Activated CD4-positive, alpha-beta T cell treated with anti-CD3 and anti-CD28 coated beads, Interleukin-2, amount 10 ng/mL, durations not matched to agents 24 days and 14 days (primary cell): ENCODE results near the gene TMEM63A. TPM values are rescaled to one million over a fixed set of nuclear protein-coding genes. Genes with fewer than 3 reads are reported as not detected.

Experiments used
- DNase-seq: peaks from one replicate; pipeline ENCODE4 v3.0.0; 2022
- H3K27ac Mint-ChIP-seq: one replicate; pipeline ENCODE4 v1.8.0; 2022; ENCODE audit warnings: mild to moderate bottlenecking, mixed read lengths
- H3K27me3 Mint-ChIP-seq: one replicate; pipeline ENCODE4 v1.8.0; 2022; ENCODE audit warnings: mixed read lengths
- H3K36me3 Mint-ChIP-seq: one replicate; pipeline ENCODE4 v1.8.0; 2022; ENCODE audit warnings: low read depth, mild to moderate bottlenecking, mixed read lengths
- H3K4me1 Mint-ChIP-seq: one replicate; pipeline ENCODE4 v1.8.0; 2021; ENCODE audit warnings: mixed read lengths
- H3K4me3 Mint-ChIP-seq: one replicate; pipeline ENCODE4 v1.8.0; 2022; ENCODE audit warnings: mild to moderate bottlenecking, moderate library complexity, mixed read lengths
- H3K9me3 Mint-ChIP-seq: one replicate; pipeline ENCODE4 v1.8.0; 2021; ENCODE audit warnings: mixed read lengths
- intact Hi-C: fragments of 100-400 bp; cut with micrococcal nuclease; formaldehyde crosslinking; loops from one replicate; pipeline ENCODE4 v1.15.1; 2023
- total RNA-seq: library from RNA; stranded (reverse); gene quantifications from 2 replicates; pipeline ENCODE4 v1.2.3, GENCODE V29; 2022

TMEM63A gene
- total RNA-seq, 1 donor from 2014 or later = 28.5 TPM

- H3K27me3 Mint-ChIP-seq = no peaks in the 10 kb centered on the region
- peaks cover 42% of the 10 kb centered on the region for H3K36me3 Mint-ChIP-seq
- intact Hi-C loops = loop anchor here (10.0 kb wide), 1 partner anchor 263 kb away; the partner anchor contains the start of gene ENAH
- H3K4me3 Mint-ChIP-seq = no peak overlapping the region
- no peak for DNase-seq
- H3K9me3 Mint-ChIP-seq = no peaks in the 10 kb centered on the region
- H3K27ac Mint-ChIP-seq = no peak overlapping the region
- H3K4me1 Mint-ChIP-seq = peaks cover 23% of the 10 kb centered on the region
These were observed 35.4 kb upstream of the TMEM63A start for GRCh38 chr1:225917536-225917935.

- H3K27ac Mint-ChIP-seq = no peak overlapping the region
- H3K36me3 Mint-ChIP-seq = peaks cover 40% of the 10 kb centered on the region
- no peak for DNase-seq
- intact Hi-C loops = loop anchor here (10.0 kb wide), 1 partner anchor 262 kb away; the partner anchor contains the start of gene ENAH
- peaks cover 21% of the 10 kb centered on the region for H3K4me1 Mint-ChIP-seq
- H3K9me3 Mint-ChIP-seq = no peaks in the 10 kb centered on the region
- no peak overlapping the region for H3K4me3 Mint-ChIP-seq
- H3K27me3 Mint-ChIP-seq = no peaks in the 10 kb centered on the region
These were observed 34.9 kb upstream of the TMEM63A start for GRCh38 chr1:225917101-225917500.

DNA sequence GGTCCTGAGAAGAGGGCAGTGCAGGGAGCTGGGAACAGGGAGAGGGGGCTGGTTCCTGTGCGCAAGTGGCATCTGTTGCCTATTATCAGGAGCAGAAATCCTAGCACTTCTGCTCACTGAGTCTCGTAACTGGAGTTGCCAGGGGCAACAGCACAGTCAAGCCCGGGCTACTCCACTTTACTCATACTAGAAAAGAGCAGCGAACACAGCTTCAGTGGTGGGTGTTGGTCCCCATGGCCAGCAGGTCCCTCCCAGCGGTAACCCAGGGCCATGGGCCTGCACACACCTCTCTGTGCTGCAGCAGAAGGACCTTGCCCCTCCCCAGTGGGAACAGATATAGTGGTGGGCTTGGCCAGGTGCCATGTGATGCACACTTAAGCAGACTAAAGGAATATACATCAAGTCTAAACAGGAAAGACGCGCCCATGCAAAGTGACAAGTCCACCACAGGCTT lies 33.4 kb upstream of the TMEM63A start:
- intact Hi-C loops = loop anchor here (10.0 kb wide), 1 partner anchor 261 kb away; the partner anchor contains the start of gene ENAH
- no peak overlapping the region for H3K4me3 Mint-ChIP-seq
- H3K27ac Mint-ChIP-seq = no peak overlapping the region
- peaks cover 3% of the 10 kb centered on the region for H3K27me3 Mint-ChIP-seq
- H3K9me3 Mint-ChIP-seq = no peaks in the 10 kb centered on the region
- DNase-seq = no peak
- peaks cover 17% of the 10 kb centered on the region for H3K4me1 Mint-ChIP-seq
- peaks cover 30% of the 10 kb centered on the region for H3K36me3 Mint-ChIP-seq

DNA sequence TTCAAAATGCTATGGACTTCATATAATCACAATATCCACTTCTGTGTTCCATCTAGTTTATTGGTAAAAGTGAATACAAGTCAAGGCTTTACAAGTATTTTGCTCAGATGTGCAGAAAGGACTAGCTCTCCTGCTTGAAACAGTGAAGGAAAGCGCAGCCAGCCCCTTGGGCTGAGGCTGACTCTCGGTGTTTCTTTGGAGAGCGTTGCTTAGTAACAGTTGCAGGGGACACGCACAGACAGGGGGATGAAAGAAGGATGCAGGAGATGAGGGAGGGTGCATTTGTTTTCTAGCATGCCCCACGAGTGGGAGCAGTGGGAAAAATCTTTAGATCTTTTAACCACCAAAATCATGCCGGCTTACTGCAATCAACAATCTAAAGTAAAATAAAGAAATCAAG lies 32.8 kb upstream of the TMEM63A start:
- Mint-ChIP-seq H3K27me3 (peaks cover 3% of the 10 kb centered on the region), H3K4me1 (peaks cover 14% of the 10 kb centered on the region), H3K9me3 (no peaks in the 10 kb centered on the region), H3K27ac (no peak overlapping the region), H3K4me3 (no peak overlapping the region), H3K36me3 (peaks cover 25% of the 10 kb centered on the region)
- intact Hi-C loops = loop anchor here (5.0 to 10.0 kb wide), 2 partner anchors 260 to 363 kb away; partner anchors contain the start of gene ENAH
- no peak for DNase-seq

DNA sequence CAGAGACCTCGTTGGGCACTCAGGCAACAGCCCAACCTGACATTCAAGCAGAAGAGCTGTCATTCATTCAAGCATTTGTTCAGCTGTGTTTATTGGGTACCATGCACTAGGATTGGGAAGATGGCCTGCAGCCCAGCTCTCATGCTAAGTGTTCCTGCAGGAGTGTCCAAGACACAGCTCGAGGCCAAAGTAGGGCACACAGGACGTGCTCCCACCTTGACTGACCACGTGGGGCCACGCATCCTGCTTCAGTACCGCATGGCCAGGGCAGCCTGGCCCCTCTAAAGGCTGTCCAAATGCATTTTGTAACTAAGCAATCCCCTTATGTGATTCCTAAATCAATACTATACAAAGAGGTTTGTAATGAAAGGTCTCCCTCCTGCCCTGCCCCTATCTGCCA lies 32.2 kb upstream of the TMEM63A start:
- H3K4me3 Mint-ChIP-seq = no peak overlapping the region
- peaks cover 14% of the 10 kb centered on the region for H3K4me1 Mint-ChIP-seq
- H3K27me3 Mint-ChIP-seq = peaks cover 6% of the 10 kb centered on the region
- H3K9me3 Mint-ChIP-seq = no peaks in the 10 kb centered on the region
- intact Hi-C loops = loop anchor here (5.0 to 10.0 kb wide), 2 partner anchors 260 to 362 kb away; partner anchors contain the start of gene ENAH
- H3K36me3 Mint-ChIP-seq = peaks cover 21% of the 10 kb centered on the region
- no peak overlapping the region for H3K27ac Mint-ChIP-seq
- no peak for DNase-seq

DNA sequence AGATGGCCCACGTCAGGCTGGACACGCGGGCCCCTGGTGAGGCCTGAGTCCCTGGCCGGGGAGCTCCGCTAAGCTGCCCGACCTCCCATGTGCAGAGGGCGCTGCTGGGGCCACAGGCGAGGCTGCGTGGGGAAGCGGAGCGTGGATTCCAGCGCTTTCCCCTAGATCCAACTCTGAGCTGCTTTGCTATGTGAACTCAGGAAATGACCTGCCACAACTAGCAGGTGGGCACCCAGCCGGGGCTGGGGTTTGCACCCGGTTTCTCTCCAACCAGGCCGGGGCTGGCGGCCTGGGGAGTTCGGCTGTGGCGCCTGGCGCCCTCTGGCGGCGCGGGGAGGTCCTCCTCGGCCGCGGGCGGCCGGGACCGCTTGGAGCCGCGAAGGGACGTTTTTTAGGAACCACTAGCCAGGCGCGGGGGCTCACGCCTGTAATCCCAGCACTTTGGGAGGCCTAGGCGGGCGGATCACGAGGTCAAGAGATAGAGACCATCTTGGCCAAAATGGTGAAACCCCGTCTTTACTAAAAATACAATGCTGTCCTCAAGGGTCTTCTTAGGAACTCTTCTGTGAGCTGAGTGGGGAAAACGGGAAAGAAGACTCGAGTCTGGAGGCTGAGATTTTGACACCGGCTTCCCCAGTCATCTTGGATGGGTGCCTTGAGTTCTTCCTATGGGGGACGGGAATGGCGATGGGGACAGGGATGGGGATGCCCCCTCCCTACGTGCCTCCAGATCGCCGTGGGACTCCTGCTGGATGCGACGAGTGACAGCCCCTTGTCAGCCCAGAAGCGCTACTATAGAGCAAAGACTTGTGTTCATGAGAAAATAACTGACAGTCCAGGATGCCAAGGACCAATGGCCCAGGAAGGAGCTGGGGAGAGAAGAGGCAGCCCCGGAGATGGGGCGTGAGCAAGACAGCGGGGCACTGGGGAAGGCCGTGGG lies 29.3 kb upstream of the TMEM63A start:
- no peaks in the 10 kb centered on the region for H3K9me3 Mint-ChIP-seq
- DNase-seq = peak; percentile 93
- H3K27ac Mint-ChIP-seq = no peak overlapping the region
- H3K27me3 Mint-ChIP-seq = peaks cover 8% of the 10 kb centered on the region
- intact Hi-C loops = loop anchor here (1.0 to 10.0 kb wide), 4 partner anchors 133 to 436 kb away; partner anchors contain the start of gene ENAH
- peaks cover 11% of the 10 kb centered on the region for H3K4me1 Mint-ChIP-seq
- peaks cover 2% of the 10 kb centered on the region for H3K36me3 Mint-ChIP-seq
- no peak overlapping the region for H3K4me3 Mint-ChIP-seq

GRCh38 chr1:225909477-225909876 lies 27.3 kb upstream of the TMEM63A start:
- no peak overlapping the region for H3K4me3 Mint-ChIP-seq
- peaks cover 11% of the 10 kb centered on the region for H3K4me1 Mint-ChIP-seq
- peaks cover 14% of the 10 kb centered on the region for H3K27me3 Mint-ChIP-seq
- H3K9me3 Mint-ChIP-seq = no peaks in the 10 kb centered on the region
- no peak overlapping the region for H3K27ac Mint-ChIP-seq
- no peak for DNase-seq
- intact Hi-C loops = no loop called here
- H3K36me3 Mint-ChIP-seq = no peaks in the 10 kb centered on the region

DNA sequence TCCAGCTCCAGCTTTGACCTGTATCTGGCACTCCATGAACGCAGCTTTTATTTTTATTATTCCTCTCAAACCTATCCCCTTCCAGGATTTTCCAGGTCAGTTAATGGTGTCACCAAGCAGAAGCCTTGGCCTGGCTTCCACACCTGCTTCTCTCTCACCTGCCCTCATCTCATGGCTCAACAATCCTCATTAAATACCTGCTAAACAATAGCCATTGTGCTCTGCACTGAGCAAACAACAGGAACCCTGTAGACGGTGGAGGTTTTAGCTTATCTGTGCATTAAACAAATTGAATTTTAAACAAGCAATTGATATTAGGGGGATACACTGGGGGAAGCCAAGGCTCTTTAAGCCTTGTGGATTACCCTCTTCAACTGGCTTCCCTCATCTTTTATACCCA lies 26.6 kb upstream of the TMEM63A start:
- intact Hi-C loops = no loop called here
- peaks cover 18% of the 10 kb centered on the region for H3K27me3 Mint-ChIP-seq
- no peak for DNase-seq
- peaks cover under 1% of the 10 kb centered on the region for H3K9me3 Mint-ChIP-seq
- no peak overlapping the region for H3K27ac Mint-ChIP-seq
- H3K4me3 Mint-ChIP-seq = no peak overlapping the region
- H3K4me1 Mint-ChIP-seq = peaks cover 11% of the 10 kb centered on the region
- no peaks in the 10 kb centered on the region for H3K36me3 Mint-ChIP-seq

DNA sequence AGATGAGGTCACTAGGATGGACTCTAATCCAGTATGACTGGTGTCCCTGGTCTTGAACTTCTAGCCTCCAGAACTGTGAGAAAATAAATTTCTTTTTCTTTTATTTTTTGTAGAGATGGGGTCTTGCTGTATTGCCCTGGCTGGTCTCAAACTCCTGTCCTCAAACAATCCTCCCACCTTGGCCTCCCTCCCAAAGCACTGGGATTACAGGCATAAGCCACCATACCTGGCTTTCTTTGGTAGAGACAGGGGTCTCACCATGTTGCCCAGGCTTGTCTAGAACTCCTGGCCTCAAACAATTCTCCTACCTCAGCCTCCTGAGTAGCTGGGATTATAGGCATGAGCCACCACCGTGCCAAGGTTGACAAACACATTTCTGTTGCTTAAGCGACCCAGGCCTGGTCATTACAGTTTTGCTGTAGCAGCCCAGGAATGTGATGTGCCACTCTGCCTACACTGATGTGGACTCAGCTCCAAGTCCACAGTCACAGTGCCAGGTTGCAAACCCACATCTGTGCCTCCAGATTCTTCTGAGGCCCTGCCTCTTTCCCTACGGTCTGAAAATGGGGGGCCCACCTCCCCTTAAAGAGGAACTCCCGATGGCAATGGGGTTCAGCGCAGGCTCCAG lies 25.9 kb upstream of the TMEM63A start:
- no peaks in the 10 kb centered on the region for H3K36me3 Mint-ChIP-seq
- peaks cover 21% of the 10 kb centered on the region for H3K27me3 Mint-ChIP-seq
- peaks cover 3% of the 10 kb centered on the region for H3K9me3 Mint-ChIP-seq
- H3K4me3 Mint-ChIP-seq = no peak overlapping the region
- DNase-seq = no peak
- intact Hi-C loops = no loop called here
- no peak overlapping the region for H3K27ac Mint-ChIP-seq
- H3K4me1 Mint-ChIP-seq = peaks cover 14% of the 10 kb centered on the region

GRCh38 chr1:225907341-225907740 lies 25.2 kb upstream of the TMEM63A start:
- Mint-ChIP-seq H3K4me3 (no peak overlapping the region), H3K36me3 (no peaks in the 10 kb centered on the region), H3K9me3 (peaks cover 3% of the 10 kb centered on the region), H3K4me1 (peaks cover 14% of the 10 kb centered on the region), H3K27me3 (peaks cover 21% of the 10 kb centered on the region), H3K27ac (no peak overlapping the region)
- intact Hi-C loops = no loop called here
- DNase-seq = no peak

DNA sequence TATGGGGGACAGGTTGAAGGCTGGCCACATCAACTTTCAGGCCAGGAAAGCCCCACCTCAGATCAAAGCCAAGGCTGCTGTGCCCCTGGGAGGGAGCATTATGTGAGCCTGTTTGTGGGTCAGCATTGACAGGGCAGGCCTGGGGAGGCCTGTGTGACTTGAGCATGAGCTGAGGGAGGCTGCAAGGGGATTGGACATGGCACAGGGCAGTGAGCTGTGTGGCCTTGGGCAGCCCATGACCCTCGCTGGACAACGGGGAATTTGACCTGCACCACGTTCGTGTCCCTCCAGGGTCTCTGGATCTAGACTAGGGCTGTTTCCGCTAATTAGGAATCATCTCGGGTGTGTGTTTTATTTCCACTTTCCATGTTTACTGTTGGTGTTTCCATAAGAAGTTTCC lies 24.3 kb upstream of the TMEM63A start:
- DNase-seq = no peak
- H3K9me3 Mint-ChIP-seq = peaks cover 3% of the 10 kb centered on the region
- peaks cover 11% of the 10 kb centered on the region for H3K4me1 Mint-ChIP-seq
- peaks cover 18% of the 10 kb centered on the region for H3K27me3 Mint-ChIP-seq
- H3K36me3 Mint-ChIP-seq = no peaks in the 10 kb centered on the region
- no peak overlapping the region for H3K4me3 Mint-ChIP-seq
- intact Hi-C loops = no loop called here
- no peak overlapping the region for H3K27ac Mint-ChIP-seq

DNA sequence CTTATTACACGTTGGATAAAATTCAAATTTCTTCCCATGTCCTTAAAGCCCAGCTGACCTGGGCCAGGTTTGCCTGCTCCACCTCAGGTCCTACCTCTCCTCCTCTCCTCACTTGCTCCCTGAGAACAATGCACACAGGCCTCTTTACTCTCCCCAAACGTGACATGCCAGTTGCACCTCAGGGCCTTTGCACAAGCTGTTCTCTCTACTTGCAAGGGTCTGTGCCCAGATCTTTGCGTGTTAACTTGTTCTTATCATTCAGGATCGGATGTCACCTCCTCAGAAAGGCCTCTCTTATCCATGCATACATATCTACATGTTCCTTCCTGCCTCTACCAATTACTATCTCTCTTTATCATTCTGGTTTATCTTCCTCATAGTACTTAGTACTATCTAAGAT lies 21.4 kb upstream of the TMEM63A start:
- Mint-ChIP-seq H3K27ac (no peak overlapping the region), H3K36me3 (no peaks in the 10 kb centered on the region)
- intact Hi-C loops = no loop called here

DNA sequence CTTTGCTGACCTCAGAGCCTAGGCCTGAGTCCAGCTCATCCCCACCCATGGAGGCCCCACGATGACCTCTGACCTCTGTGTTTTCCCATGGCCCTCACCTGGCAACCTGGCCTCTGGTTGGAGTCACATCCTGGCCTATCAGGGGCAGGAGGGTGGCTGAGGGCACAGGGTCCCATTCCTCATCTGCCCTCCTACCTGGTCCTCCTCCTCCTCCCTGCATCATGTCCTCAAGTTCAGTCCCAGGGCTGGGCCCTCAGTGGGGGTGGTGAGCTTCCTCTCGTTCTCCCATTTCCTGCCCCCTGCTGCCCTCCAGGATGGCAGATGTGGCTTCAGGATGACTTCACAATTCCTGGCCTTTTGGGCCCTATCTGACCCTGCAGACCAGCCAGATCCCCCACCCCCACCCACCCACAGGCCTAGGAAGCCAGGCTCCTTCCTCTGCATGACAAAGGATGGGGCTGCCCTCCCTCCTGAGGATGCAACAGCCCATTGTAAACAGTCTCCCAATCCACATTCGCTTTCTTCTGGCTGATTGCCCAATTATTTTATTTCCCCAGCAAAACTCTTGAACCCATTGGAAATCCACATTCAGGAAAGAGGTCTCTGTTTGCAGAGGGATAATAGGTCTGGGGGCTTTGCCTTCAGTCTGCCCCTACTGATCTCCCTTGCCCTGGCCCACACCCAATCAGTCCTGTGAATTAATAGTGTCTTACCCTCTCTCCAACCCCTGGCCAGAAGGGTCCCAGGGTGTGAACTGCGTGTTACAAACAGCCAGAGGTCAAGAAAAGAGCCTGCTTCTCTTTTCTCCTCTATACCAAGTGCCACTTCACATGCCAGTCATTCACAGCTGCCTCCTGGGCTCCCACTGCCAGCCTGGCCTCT lies 17.1 kb upstream of the TMEM63A start:
- Mint-ChIP-seq H3K36me3 (peaks cover 2% of the 10 kb centered on the region), H3K9me3 (peaks cover 3% of the 10 kb centered on the region), H3K27ac (no peak overlapping the region), H3K4me1 (peaks cover 39% of the 10 kb centered on the region), H3K27me3 (peaks cover 18% of the 10 kb centered on the region), H3K4me3 (no peak overlapping the region)
- intact Hi-C loops = no loop called here
- DNase-seq = no peak

More for the DNA sequence above, 21.4 kb upstream of the TMEM63A start:
- Mint-ChIP-seq H3K4me3 (no peak overlapping the region), H3K4me1 (peaks cover 13% of the 10 kb centered on the region), H3K27me3 (peaks cover 21% of the 10 kb centered on the region), H3K9me3 (peaks cover 3% of the 10 kb centered on the region)
- DNase-seq = no peak
